Hepatocyte (in vitro differentiated cells): ENCODE results near the gene METRN. TPM values are rescaled to one million over a fixed set of nuclear protein-coding genes. Genes with fewer than 3 reads are reported as not detected.

Experiments used
- DNase-seq: peaks from one replicate; pipeline ENCODE4 v3.0.0-alpha.2; 2016; ENCODE audit warnings: low spot score
- H2AFZ ChIP-seq: fragments of 200-600 bp; sonication (generic); 2 replicates; pipeline ENCODE4 v1.6.0; 2016; ENCODE audit warnings: antibody characterized with exemption, mild to moderate bottlenecking
- H3K27ac ChIP-seq: fragments of 200-600 bp; sonication (generic); 2 replicates; pipeline ENCODE4 v1.5.1; 2016; ENCODE audit warnings: mild to moderate bottlenecking
- H3K27me3 ChIP-seq: fragments of 200-600 bp; sonication (generic); 2 replicates; pipeline ENCODE4 v1.6.1; 2016
- H3K36me3 ChIP-seq: fragments of 200-600 bp; sonication (generic); replicated peaks from 2 replicates; pipeline ENCODE4 v1.5.1; 2016; ENCODE audit warnings: low read depth; ENCODE audit not compliant: insufficient read depth
- H3K4me1 ChIP-seq: fragments of 200-600 bp; sonication (generic); 2 replicates; pipeline ENCODE4 v1.5.1; 2016; ENCODE audit warnings: mild to moderate bottlenecking, moderate library complexity; ENCODE audit not compliant: insufficient read depth
- H3K4me2 ChIP-seq: fragments of 200-600 bp; sonication (generic); 2 replicates; pipeline ENCODE4 v1.6.0; 2016
- H3K4me3 ChIP-seq: fragments of 200-600 bp; sonication (generic); 2 replicates; pipeline ENCODE4 v1.5.1; 2016; ENCODE audit warnings: mild to moderate bottlenecking
- H3K79me2 ChIP-seq: fragments of 200-600 bp; sonication (generic); 2 replicates; pipeline ENCODE4 v1.6.0; 2017; ENCODE audit warnings: mild to moderate bottlenecking
- H3K9me2 ChIP-seq: fragments of 200-600 bp; sonication (generic); replicated peaks from 2 replicates; pipeline ENCODE4 v1.6.0; 2017; ENCODE audit warnings: mild to moderate bottlenecking; ENCODE audit not compliant: insufficient read depth
- H3K9me3 ChIP-seq: fragments of 200-600 bp; sonication (generic); 2 replicates; pipeline ENCODE4 v1.5.1; 2016; ENCODE audit warnings: low read depth, mild to moderate bottlenecking
- H4K20me1 ChIP-seq: fragments of 200-600 bp; sonication (generic); 2 replicates; pipeline ENCODE4 v1.6.0; 2016; ENCODE audit warnings: mild to moderate bottlenecking; ENCODE audit not compliant: insufficient read depth, poor library complexity, severe bottlenecking
- EZH2 ChIP-seq: fragments of 200-600 bp; sonication (generic); IDR thresholded peaks from 2 replicates; pipeline ENCODE4 v1.6.1; 2016; ENCODE audit warnings: antibody characterized with exemption, mild to moderate bottlenecking, borderline replicate concordance
- EZH2phosphoT487 ChIP-seq: fragments of 200-600 bp; sonication (generic); IDR thresholded peaks from one replicate; pipeline ENCODE4 v1.6.1; 2018; ENCODE audit warnings: antibody characterized with exemption, mild to moderate bottlenecking, low read depth, moderate library complexity; ENCODE audit not compliant: unreplicated experiment, severe bottlenecking
- WGBS: methylation state at CpG from one replicate; pipeline ENCODE4 v1.1.6; 2016; ENCODE audit warnings: low lambda C conversion rate; ENCODE audit errors: missing lambda C conversion rate; 5-methylcytosine and 5-hydroxymethylcytosine counted together
- polyA plus RNA-seq: library from polyadenylated mRNA; unstranded; fragments of >200 nt; fragmentation: Nextera tagmentation; extraction: Ambion mirVana; gene quantifications from 2 replicates; pipeline ENCODE4 v1.2.1, GENCODE V29; 2016
- total RNA-seq: library from RNA; depleted of rRNA; stranded (reverse); fragments of >200 nt; gene quantifications from 2 replicates; pipeline ENCODE4 v1.2.3, GENCODE V29; 2014
- TF ChIP-seq, protein P1 (sequence below): fragments of 200-600 bp; sonication (generic); IDR thresholded peaks from 2 replicates; pipeline ENCODE4 v1.5.1; 2016; ENCODE audit warnings: antibody characterized with exemption, mild to moderate bottlenecking; ENCODE audit not compliant: poor library complexity

Gene METRN
- total and polyA plus RNA-seq, 2 experiments from 2014 or later, result 22.7 to 68.1 TPM

DNA sequence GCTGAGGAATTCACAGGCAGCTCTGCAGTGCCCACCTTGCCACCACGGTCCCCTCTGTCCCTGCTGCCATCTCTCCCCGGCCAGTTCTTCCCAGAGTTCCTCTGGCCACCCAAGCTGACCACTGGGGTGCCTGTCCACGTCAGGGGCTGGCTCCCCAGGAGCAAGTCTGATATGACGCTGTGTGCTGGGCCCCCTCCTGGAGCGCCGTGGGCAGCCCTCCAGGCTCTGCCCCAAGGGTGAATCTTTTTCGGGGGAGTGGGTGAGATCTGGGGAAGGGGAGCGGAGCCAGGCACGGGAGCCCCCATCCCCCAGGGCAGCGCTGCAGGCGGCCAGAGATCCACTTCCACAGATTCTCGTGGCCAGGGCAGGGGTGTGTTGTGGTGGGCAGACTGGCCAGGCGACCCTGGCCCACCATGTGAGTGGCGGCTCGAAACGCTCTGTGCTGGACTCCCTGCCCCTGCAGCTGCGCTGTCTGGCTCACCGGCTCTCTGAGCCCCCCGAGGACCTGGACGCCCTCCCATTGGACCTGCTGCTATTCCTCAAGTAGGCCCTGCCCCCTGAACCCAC, 49.3 kb downstream of the METRN start:
- H3K4me2 ChIP-seq, result no peak overlapping the region
- no peak overlapping the region for H2AFZ ChIP-seq
- no peak overlapping the region for H3K4me3 ChIP-seq
- no peaks in the 10 kb centered on the region for H3K79me2 ChIP-seq
- DNase-seq, result no peak
- no peak overlapping the region for H3K27ac ChIP-seq
- peaks cover 7% of the 10 kb centered on the region for H3K4me1 ChIP-seq
- H3K9me3 ChIP-seq, result no peaks in the 10 kb centered on the region
- H3K27me3 ChIP-seq, result no peaks in the 10 kb centered on the region
- no peaks in the 10 kb centered on the region for H3K36me3 ChIP-seq
- TF ChIP-seq, protein P1, sequence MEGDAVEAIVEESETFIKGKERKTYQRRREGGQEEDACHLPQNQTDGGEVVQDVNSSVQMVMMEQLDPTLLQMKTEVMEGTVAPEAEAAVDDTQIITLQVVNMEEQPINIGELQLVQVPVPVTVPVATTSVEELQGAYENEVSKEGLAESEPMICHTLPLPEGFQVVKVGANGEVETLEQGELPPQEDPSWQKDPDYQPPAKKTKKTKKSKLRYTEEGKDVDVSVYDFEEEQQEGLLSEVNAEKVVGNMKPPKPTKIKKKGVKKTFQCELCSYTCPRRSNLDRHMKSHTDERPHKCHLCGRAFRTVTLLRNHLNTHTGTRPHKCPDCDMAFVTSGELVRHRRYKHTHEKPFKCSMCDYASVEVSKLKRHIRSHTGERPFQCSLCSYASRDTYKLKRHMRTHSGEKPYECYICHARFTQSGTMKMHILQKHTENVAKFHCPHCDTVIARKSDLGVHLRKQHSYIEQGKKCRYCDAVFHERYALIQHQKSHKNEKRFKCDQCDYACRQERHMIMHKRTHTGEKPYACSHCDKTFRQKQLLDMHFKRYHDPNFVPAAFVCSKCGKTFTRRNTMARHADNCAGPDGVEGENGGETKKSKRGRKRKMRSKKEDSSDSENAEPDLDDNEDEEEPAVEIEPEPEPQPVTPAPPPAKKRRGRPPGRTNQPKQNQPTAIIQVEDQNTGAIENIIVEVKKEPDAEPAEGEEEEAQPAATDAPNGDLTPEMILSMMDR, result no peak
- no peak for TF ChIP-seq EZH2
- TF ChIP-seq EZH2phosphoT487, result no peak
- no peaks in the 10 kb centered on the region for H4K20me1 ChIP-seq
- 91% methylated on average over 17 of the region's 20 CpGs for WGBS
- no peaks in the 10 kb centered on the region for H3K9me2 ChIP-seq

DNA sequence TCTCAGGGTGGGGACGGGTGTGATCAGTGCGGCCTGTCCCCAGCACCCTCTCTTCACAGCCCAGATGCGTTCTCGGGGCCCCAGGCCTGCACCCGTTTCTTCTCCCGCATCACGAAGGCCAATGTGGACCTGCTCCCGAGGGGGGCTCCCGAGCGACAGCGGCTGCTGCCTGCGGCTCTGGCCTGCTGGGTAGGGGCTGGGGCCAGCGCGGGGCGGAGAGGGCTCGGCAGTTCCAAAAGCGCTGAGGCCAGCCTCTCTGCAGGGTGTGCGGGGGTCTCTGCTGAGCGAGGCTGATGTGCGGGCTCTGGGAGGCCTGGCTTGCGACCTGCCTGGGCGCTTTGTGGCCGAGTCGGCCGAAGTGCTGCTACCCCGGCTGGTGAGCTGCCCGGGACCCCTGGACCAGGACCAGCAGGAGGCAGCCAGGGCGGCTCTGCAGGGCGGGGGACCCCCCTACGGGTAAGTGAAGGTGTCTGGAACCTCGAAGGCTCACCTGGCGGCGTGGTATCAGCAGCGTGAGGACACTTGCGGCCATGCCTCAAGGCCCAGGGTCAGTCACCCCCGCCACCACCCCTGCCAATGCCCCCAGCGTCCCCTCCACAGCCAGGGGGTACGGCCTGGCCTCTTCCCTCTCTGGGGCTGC, 50.0 kb downstream of the METRN start:
- DNase-seq, result no peak

DNA sequence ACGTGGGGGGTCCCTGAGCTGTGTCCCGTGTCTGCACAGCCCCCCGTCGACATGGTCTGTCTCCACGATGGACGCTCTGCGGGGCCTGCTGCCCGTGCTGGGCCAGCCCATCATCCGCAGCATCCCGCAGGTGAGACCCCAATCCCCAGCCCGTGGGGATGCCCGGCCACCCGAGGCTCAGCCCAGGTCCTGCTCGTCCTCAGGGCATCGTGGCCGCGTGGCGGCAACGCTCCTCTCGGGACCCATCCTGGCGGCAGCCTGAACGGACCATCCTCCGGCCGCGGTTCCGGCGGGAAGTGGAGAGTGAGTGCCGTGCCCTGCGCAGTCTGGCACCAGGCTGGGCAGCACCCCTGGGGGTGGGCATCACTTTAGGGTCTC, 50.6 kb downstream of the METRN start:
- no peaks in the 10 kb centered on the region for H3K79me2 ChIP-seq
- H3K4me1 ChIP-seq, result peaks cover 4% of the 10 kb centered on the region
- no peak overlapping the region for H3K4me2 ChIP-seq
- H3K36me3 ChIP-seq, result no peaks in the 10 kb centered on the region
- H3K4me3 ChIP-seq, result no peak overlapping the region
- WGBS, result 94% methylated on average over 29 of the region's 29 CpGs
- H4K20me1 ChIP-seq, result no peaks in the 10 kb centered on the region
- no peaks in the 10 kb centered on the region for H3K9me2 ChIP-seq
- no peak for DNase-seq
- H3K9me3 ChIP-seq, result no peaks in the 10 kb centered on the region
- no peak overlapping the region for H3K27ac ChIP-seq
- TF ChIP-seq EZH2 (no peak), EZH2phosphoT487 (no peak)
- TF ChIP-seq, protein P1, result no peak
- H3K27me3 ChIP-seq, result no peaks in the 10 kb centered on the region
- no peak overlapping the region for H2AFZ ChIP-seq

More for the DNA sequence above, 50.0 kb downstream of the METRN start:
- Histone ChIP-seq H3K4me1 (peaks cover 7% of the 10 kb centered on the region), H3K9me3 (no peaks in the 10 kb centered on the region), H3K36me3 (no peaks in the 10 kb centered on the region), H3K79me2 (no peaks in the 10 kb centered on the region), H4K20me1 (no peaks in the 10 kb centered on the region), H3K27ac (no peak overlapping the region), H3K4me3 (no peak overlapping the region), H2AFZ (no peak overlapping the region), H3K27me3 (no peaks in the 10 kb centered on the region), H3K9me2 (no peaks in the 10 kb centered on the region), H3K4me2 (no peak overlapping the region)
- 92% methylated on average over 32 of the region's 38 CpGs for WGBS
- no peak for TF ChIP-seq EZH2
- no peak for TF ChIP-seq EZH2phosphoT487
- TF ChIP-seq, protein P1, result no peak
